ENCODE results near the gene CST7.

The CST7 gene

GRCh38 chr20:24965065-24965919, 16.2 kb downstream of the CST7 start:
- DNase-seq: peak; percentile 92

GRCh38 chr20:24966317-24967012, 17.4 kb downstream of the CST7 start:
- DNase-seq: peak; percentile 33

- DNase-seq: peak; percentile 99
Observed at GRCh38 chr20:24968278-24968800, 19.3 kb downstream of the CST7 start.

- DNase-seq: no peak
Observed at GRCh38 chr20:24969186-24970029, 20.3 kb downstream of the CST7 start.

- no peak for DNase-seq
Observed at GRCh38 chr20:24970030-24970553, 21.0 kb downstream of the CST7 start.

GRCh38 chr20:24970754-24971153, 21.7 kb downstream of the CST7 start:
- no peak for DNase-seq

GRCh38 chr20:24971376-24972101, 22.5 kb downstream of the CST7 start:
- peak; percentile 85 for DNase-seq

- no peak for DNase-seq
Observed at GRCh38 chr20:24972341-24972740, 23.3 kb downstream of the CST7 start.

GRCh38 chr20:24977336-24977735, 28.3 kb downstream of the CST7 start:
- DNase-seq: no peak

- no peak for DNase-seq
Observed at GRCh38 chr20:24977797-24978196, 28.7 kb downstream of the CST7 start.

GRCh38 chr20:24978513-24978912, 29.4 kb downstream of the CST7 start:
- no peak for DNase-seq

GRCh38 chr20:24979036-24979960, 30.2 kb downstream of the CST7 start:
- DNase-seq: no peak

- DNase-seq: no peak
Observed at GRCh38 chr20:24980291-24981053, 31.4 kb downstream of the CST7 start.

GRCh38 chr20:24981282-24981681, 32.2 kb downstream of the CST7 start:
- no peak for DNase-seq

GRCh38 chr20:24981790-24982189, 32.7 kb downstream of the CST7 start:
- no peak for DNase-seq

GRCh38 chr20:24983896-24984295, 34.8 kb downstream of the CST7 start:
- DNase-seq: no peak

- DNase-seq: no peak
Observed at GRCh38 chr20:24984961-24985640, 36.0 kb downstream of the CST7 start.

- DNase-seq: no peak
Observed at GRCh38 chr20:24985802-24986201, 36.7 kb downstream of the CST7 start.

GRCh38 chr20:24986436-24987015, 37.5 kb downstream of the CST7 start:
- DNase-seq: no peak
